ENCODE measurements around the gene DHCR24. TPM values are rescaled to one million over a fixed set of nuclear protein-coding genes. Genes with fewer than 3 reads are reported as not detected.

The DHCR24 gene
- total and polyA plus RNA-seq, 2 of the 13 experiments (the other 11 are each of a cell fraction or from before 2014, with no cell fraction given): 374 to 448 TPM

DNA sequence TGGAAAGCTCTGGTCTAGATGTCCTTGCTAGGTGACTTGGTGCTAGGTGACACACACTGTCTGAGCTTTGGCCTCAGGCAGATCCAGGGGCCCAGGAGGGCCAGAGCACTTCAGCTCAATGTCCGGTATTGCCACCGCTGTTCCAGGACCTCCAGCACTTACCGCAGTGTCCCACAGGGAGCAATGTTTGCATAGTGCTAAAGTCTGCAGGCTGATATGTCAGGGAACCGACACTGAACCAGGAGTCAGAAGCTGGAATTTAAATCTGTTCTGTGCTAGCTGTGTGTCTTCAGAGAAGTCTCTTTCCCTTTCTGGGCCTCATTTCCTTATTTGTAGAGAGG, 19.3 kb downstream of the DHCR24 start (continued):
- peak; percentile 60; the same call in 1 of the 2 replicates for TF ChIP-seq GATA4 (IDR thresholded peaks at IDR 0.05; ENCODE audit: borderline replicate concordance, low read depth)
- TF ChIP-seq ZSCAN9 (CRISPR knock-in tag; IDR thresholded peaks at IDR 0.05; ENCODE audit: borderline replicate concordance): peak; percentile 76; the same call in 1 of the 2 replicates
- peak; percentile 62 for TF ChIP-seq ZNF629 (CRISPR knock-in tag; conservative IDR thresholded peaks at IDR 0.05)
- TF ChIP-seq ZNF746 (CRISPR knock-in tag; IDR thresholded peaks at IDR 0.05): peak; percentile 40; the same call in 1 of the 2 replicates
- peak; percentile 30; the same call in 1 of the 2 replicates for TF ChIP-seq POLR2AphosphoS5 (IDR thresholded peaks at IDR 0.05; ENCODE audit: low read depth, low read length)
- TF ChIP-seq, protein P1, sequence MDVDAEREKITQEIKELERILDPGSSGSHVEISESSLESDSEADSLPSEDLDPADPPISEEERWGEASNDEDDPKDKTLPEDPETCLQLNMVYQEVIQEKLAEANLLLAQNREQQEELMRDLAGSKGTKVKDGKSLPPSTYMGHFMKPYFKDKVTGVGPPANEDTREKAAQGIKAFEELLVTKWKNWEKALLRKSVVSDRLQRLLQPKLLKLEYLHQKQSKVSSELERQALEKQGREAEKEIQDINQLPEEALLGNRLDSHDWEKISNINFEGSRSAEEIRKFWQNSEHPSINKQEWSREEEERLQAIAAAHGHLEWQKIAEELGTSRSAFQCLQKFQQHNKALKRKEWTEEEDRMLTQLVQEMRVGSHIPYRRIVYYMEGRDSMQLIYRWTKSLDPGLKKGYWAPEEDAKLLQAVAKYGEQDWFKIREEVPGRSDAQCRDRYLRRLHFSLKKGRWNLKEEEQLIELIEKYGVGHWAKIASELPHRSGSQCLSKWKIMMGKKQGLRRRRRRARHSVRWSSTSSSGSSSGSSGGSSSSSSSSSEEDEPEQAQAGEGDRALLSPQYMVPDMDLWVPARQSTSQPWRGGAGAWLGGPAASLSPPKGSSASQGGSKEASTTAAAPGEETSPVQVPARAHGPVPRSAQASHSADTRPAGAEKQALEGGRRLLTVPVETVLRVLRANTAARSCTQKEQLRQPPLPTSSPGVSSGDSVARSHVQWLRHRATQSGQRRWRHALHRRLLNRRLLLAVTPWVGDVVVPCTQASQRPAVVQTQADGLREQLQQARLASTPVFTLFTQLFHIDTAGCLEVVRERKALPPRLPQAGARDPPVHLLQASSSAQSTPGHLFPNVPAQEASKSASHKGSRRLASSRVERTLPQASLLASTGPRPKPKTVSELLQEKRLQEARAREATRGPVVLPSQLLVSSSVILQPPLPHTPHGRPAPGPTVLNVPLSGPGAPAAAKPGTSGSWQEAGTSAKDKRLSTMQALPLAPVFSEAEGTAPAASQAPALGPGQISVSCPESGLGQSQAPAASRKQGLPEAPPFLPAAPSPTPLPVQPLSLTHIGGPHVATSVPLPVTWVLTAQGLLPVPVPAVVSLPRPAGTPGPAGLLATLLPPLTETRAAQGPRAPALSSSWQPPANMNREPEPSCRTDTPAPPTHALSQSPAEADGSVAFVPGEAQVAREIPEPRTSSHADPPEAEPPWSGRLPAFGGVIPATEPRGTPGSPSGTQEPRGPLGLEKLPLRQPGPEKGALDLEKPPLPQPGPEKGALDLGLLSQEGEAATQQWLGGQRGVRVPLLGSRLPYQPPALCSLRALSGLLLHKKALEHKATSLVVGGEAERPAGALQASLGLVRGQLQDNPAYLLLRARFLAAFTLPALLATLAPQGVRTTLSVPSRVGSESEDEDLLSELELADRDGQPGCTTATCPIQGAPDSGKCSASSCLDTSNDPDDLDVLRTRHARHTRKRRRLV (CRISPR knock-in tag; IDR thresholded peaks at IDR 0.05): 0 out of 2 replicates have a peak, but pooled peaks have one; percentile 37
- TF ChIP-seq, protein P2, sequence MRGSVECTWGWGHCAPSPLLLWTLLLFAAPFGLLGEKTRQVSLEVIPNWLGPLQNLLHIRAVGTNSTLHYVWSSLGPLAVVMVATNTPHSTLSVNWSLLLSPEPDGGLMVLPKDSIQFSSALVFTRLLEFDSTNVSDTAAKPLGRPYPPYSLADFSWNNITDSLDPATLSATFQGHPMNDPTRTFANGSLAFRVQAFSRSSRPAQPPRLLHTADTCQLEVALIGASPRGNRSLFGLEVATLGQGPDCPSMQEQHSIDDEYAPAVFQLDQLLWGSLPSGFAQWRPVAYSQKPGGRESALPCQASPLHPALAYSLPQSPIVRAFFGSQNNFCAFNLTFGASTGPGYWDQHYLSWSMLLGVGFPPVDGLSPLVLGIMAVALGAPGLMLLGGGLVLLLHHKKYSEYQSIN (CRISPR knock-in tag; IDR thresholded peaks at IDR 0.05; ENCODE audit: borderline replicate concordance): no peak
- TF ChIP-seq TCF12 (IDR thresholded peaks at IDR 0.05): no peak
- TF ChIP-seq TCF12 (CRISPR knock-in tag; IDR thresholded peaks at IDR 0.05): peak; percentile 58; the same call in 1 of the 2 replicates
- TF ChIP-seq, protein P3, sequence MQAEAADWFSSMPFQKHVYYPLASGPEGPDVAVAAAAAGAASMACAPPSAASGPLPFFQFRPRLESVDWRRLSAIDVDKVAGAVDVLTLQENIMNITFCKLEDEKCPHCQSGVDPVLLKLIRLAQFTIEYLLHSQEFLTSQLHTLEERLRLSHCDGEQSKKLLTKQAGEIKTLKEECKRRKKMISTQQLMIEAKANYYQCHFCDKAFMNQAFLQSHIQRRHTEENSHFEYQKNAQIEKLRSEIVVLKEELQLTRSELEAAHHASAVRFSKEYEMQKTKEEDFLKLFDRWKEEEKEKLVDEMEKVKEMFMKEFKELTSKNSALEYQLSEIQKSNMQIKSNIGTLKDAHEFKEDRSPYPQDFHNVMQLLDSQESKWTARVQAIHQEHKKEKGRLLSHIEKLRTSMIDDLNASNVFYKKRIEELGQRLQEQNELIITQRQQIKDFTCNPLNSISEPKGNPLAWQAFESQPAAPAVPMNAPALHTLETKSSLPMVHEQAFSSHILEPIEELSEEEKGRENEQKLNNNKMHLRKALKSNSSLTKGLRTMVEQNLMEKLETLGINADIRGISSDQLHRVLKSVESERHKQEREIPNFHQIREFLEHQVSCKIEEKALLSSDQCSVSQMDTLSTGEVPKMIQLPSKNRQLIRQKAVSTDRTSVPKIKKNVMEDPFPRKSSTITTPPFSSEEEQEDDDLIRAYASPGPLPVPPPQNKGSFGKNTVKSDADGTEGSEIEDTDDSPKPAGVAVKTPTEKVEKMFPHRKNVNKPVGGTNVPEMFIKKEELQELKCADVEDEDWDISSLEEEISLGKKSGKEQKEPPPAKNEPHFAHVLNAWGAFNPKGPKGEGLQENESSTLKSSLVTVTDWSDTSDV (CRISPR knock-in tag; IDR thresholded peaks at IDR 0.05): no peak
- TF ChIP-seq ZFY (CRISPR knock-in tag; IDR thresholded peaks at IDR 0.05): peak; percentile 52
- no peak for TF ChIP-seq NFRKB (IDR thresholded peaks at IDR 0.05)
- no peak for TF ChIP-seq IRX3 (CRISPR knock-in tag; IDR thresholded peaks at IDR 0.05; ENCODE audit: borderline replicate concordance, low read depth)
- TF ChIP-seq, protein P4, sequence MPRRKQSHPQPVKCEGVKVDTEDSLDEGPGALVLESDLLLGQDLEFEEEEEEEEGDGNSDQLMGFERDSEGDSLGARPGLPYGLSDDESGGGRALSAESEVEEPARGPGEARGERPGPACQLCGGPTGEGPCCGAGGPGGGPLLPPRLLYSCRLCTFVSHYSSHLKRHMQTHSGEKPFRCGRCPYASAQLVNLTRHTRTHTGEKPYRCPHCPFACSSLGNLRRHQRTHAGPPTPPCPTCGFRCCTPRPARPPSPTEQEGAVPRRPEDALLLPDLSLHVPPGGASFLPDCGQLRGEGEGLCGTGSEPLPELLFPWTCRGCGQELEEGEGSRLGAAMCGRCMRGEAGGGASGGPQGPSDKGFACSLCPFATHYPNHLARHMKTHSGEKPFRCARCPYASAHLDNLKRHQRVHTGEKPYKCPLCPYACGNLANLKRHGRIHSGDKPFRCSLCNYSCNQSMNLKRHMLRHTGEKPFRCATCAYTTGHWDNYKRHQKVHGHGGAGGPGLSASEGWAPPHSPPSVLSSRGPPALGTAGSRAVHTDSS (CRISPR knock-in tag; conservative IDR thresholded peaks at IDR 0.05): no peak
- TF ChIP-seq SOX13 (IDR thresholded peaks at IDR 0.05): 0 out of 2 replicates have a peak, but pooled peaks have one; percentile 21
- TF ChIP-seq SOX13 (CRISPR knock-in tag; conservative IDR thresholded peaks at IDR 0.05 in 1 of 2, IDR thresholded peaks at IDR 0.05 in 1 of 2): peak in 1 of 2 experiments; percentile 81; a peak in 2 of 4 replicates
- TF ChIP-seq ZNF446 (CRISPR knock-in tag; IDR thresholded peaks at IDR 0.05): no peak
- TF ChIP-seq ZNF264 (CRISPR knock-in tag; IDR thresholded peaks at IDR 0.05): peak; percentile 95
- peak; percentile 81 for TF ChIP-seq ZNF12 (CRISPR knock-in tag; IDR thresholded peaks at IDR 0.05)

Measured in HepG2 (cell line).